Esophagus (tissue), 2 donors: Measurements from ENCODE around the gene OR2A25. TPM values are rescaled to one million over a fixed set of nuclear protein-coding genes. Genes with fewer than 3 reads are reported as not detected.
"Not testable (repeated sequence)": the region's sequence is repeated elsewhere in the genome, so short reads cannot be mapped to it uniquely, and the experiment has no call there.

Source experiments
- H3K27ac ChIP-seq, 2 donors: one replicate each; pipeline ENCODE4 v1.5.1; 2013; ENCODE audit warnings: low read depth in 2 of 2, mild to moderate bottlenecking in 2 of 2, inconsistent platforms in 1 of 2, low read length in 1 of 2, moderate library complexity in 1 of 2
- H3K27me3 ChIP-seq, 2 donors: one replicate each; pipeline ENCODE4 v1.6.1; 2013; ENCODE audit warnings: low read length in 2 of 2, control low read depth in 1 of 2, mild to moderate bottlenecking in 1 of 2; ENCODE audit not compliant: insufficient read depth in 2 of 2, control insufficient read depth in 1 of 2
- H3K36me3 ChIP-seq, 2 donors: one replicate each; pipeline ENCODE4 v1.6.1; 2013; ENCODE audit warnings: low read length in 1 of 2; ENCODE audit not compliant: control insufficient read depth in 2 of 2, insufficient read depth in 2 of 2
- H3K4me1 ChIP-seq, 2 donors: one replicate each; pipeline ENCODE4 v1.6.1; 2013; ENCODE audit warnings: low read length in 1 of 2; ENCODE audit not compliant: control insufficient read depth in 2 of 2, insufficient read depth in 2 of 2
- H3K4me3 ChIP-seq, 2 donors: one replicate each; pipeline ENCODE4 v1.5.1; 2013; ENCODE audit warnings: low read length in 2 of 2, mild to moderate bottlenecking in 2 of 2, low read depth in 1 of 2, moderate library complexity in 1 of 2
- H3K9me3 ChIP-seq, 2 donors: one replicate each; pipeline ENCODE4 v1.6.1; 2013; ENCODE audit warnings: mild to moderate bottlenecking in 2 of 2, low read depth in 1 of 2, low read length in 1 of 2, moderate library complexity in 1 of 2; ENCODE audit not compliant: control insufficient read depth in 2 of 2, insufficient read depth in 1 of 2
- WGBS, 2 donors: extraction: QIAGEN DNeasy Blood & Tissue Kit; methylation state at CpG; one replicate each; pipeline ENCODE4 v1.1.7; 2013; 5-methylcytosine and 5-hydroxymethylcytosine counted together
- polyA plus RNA-seq, 2 donors: library from polyadenylated mRNA; stranded (reverse); fragments of 200-250 nt; gene quantifications; one replicate each; pipeline ENCODE4 v1.2.3, GENCODE V29; 2013
- donor health status: healthy with polysubstance abuse.
- donor health status: Bipolar disorder and iron deficiency.

Gene OR2A25
- polyA plus RNA-seq, 2 donors = not detected

DNA sequence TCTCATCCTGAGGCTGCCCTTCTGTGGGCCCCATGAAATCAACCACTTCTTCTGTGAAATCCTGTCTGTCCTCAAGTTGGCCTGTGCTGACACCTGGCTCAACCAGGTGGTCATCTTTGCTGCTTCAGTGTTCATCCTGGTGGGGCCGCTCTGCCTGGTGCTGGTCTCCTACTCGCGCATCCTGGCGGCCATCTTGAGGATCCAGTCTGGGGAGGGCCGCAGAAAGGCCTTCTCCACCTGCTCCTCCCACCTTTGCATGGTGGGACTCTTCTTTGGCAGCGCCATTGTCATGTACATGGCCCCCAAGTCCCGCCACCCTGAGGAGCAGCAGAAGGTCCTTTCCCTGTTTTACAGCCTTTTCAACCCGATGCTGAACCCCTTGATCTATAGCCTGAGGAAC, 18.7 kb upstream of the OR2A25 start:
- not testable (repeated sequence) for H3K4me1 ChIP-seq, H3K27me3 ChIP-seq, H3K4me3 ChIP-seq, H3K27ac ChIP-seq, H3K36me3 ChIP-seq, H3K9me3 ChIP-seq
- WGBS, 2 donors = 89 to 92% methylated on average over 8 of the region's 8 CpGs

DNA sequence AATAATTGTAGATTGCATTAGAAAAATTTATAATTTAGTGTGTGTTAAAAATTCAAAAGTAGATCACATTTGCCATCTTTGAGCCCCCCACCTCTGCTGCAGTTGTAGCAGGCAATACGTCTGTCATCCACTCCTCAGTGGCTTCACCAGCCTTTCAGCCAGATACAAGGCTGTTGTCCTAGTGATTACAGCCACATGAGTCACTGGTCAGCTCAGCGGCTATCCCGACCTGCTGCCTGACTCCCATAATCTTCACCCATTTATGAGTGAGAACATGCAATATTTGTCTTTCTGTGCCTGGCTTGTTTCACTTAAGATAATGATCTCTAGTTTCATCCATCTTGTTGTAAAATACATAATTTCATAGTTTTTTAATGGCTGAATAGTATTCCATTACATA, 11.7 kb upstream of the OR2A25 start:
- H3K4me1 ChIP-seq = no peaks in the 10 kb centered on the region
- H3K36me3 ChIP-seq = no peaks in the 10 kb centered on the region
- no peak overlapping the region for H3K27ac ChIP-seq
- 70 to 76% methylated on average over 3 of the region's 3 CpGs for WGBS, 2 donors
- H3K4me3 ChIP-seq = no peak overlapping the region
- no peaks in the 10 kb centered on the region for H3K9me3 ChIP-seq
- H3K27me3 ChIP-seq = no peaks in the 10 kb centered on the region

DNA sequence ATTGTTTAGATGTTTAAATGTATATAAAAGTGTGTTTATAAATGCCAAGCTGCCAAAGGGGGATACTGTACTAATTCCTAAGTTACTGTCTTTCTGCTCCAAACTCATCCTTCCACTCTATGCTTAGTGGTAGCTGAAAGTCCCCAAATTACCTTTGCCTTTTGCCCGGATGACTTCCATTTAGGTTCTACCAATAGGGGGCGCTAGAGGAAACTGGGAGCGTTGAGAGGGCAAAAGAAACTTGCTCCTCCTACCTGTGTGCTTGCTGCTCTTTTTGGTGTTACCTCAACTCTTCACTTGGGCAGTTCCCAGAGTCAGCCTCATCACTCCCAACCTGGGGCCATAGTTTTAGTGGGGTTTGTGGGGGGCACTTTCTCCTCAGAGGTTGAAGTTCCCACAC, 5.9 kb upstream of the OR2A25 start:
- no peak overlapping the region for H3K4me3 ChIP-seq
- no peak overlapping the region for H3K27ac ChIP-seq
- no peaks in the 10 kb centered on the region for H3K27me3 ChIP-seq
- no peaks in the 10 kb centered on the region for H3K4me1 ChIP-seq
- WGBS, 2 donors = 40 to 44% methylated on average over 3 of the region's 3 CpGs
- no peaks in the 10 kb centered on the region for H3K9me3 ChIP-seq
- no peaks in the 10 kb centered on the region for H3K36me3 ChIP-seq

DNA sequence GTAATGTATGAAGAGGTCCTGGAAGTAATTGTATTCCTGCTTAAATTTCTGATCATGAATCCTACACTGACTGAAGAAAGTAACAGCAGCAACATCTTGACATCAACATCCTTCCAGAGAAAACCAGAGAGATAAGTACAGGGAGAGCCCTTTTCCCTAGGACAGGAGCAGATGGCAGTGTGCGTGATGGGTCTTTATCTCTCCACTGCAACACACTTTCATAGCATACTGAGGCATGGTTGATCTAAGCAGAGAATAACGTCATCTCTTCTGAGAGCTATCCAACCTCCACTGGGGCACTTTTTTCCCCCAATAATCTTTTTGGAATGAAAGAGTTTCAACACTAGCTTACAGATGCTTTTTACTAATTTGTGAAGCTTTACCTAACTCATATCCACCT, 342 bp downstream of the OR2A25 start:
- Histone ChIP-seq H3K36me3 (no peaks in the 10 kb centered on the region), H3K27me3 (no peaks in the 10 kb centered on the region)

GRCh38 chr7:144074374-144074773, 4.8 kb downstream of the OR2A25 start:
- Histone ChIP-seq H3K27me3 (no peaks in the 10 kb centered on the region), H3K9me3 (no peaks in the 10 kb centered on the region), H3K4me3 (no peak overlapping the region), H3K4me1 (no peaks in the 10 kb centered on the region), H3K27ac (no peak overlapping the region), H3K36me3 (no peaks in the 10 kb centered on the region)
- WGBS, 2 donors = 91 to 93% methylated on average over 8 of the region's 8 CpGs

More for the DNA sequence above, 342 bp downstream of the OR2A25 start:
- Histone ChIP-seq H3K27ac (no peak overlapping the region), H3K4me3 (no peak overlapping the region), H3K4me1 (no peaks in the 10 kb centered on the region), H3K9me3 (no peaks in the 10 kb centered on the region)
- WGBS, 2 donors = 66 to 76% methylated on average over 2 of the region's 2 CpGs

DNA sequence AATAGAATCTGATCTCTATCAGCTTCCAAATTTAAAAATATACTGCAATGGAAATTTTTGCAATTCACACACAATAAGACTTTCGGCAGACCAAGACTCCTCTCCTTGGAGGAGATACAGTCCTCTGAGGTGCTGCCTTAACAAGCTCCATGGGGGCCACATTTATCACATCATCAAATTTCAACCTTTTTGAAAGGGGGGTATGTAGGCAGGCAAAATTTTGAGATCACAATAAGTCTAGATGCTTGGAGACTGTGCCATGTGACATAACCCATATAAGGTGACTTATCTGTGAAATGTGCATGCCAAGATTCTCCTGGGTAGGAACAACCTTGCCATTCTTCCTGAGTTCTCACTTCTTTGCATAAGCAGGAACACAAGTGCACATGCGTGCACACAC, 16.4 kb downstream of the OR2A25 start, which contains the start of gene OR2A12:
OR2A12 (plus strand) TSS at position 301 of the 400 bp plus-strand sequence. CDS start 8,830 bp downstream, outside the sequence.
- no peak within 1 kb of the TSS for H3K4me3 ChIP-seq
- WGBS, 2 donors = 80 to 90% methylated on average over 2 of the region's 2 CpGs
- H3K4me1 ChIP-seq = no peaks in the 10 kb centered on the region

DNA sequence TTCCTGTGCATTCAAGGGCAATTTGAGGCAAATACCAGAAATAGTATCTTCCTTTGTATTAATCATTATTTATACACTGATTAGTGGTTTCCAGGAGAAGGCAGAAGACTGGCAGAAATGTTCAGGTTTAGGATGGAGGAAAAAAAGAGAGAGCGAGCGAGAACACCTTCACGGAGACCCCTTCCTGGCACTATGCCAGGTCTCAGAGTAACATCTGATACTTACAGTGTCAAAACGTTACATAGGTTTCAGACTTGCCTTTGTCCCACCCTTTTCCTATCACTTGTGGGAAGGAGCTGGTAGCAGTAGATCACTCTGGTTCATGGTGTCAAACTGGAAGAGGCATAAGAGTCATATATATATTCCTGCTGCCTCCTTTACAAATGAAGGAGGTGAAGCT, 17.1 kb downstream of the OR2A25 start:
- 64 to 65% methylated on average over 4 of the region's 4 CpGs for WGBS, 2 donors
- no peaks in the 10 kb centered on the region for H3K27me3 ChIP-seq
- no peaks in the 10 kb centered on the region for H3K9me3 ChIP-seq
- H3K4me3 ChIP-seq = no peak overlapping the region
- no peak overlapping the region for H3K27ac ChIP-seq
- H3K36me3 ChIP-seq = no peaks in the 10 kb centered on the region
- H3K4me1 ChIP-seq = no peaks in the 10 kb centered on the region

More for the DNA sequence above, 16.4 kb downstream of the OR2A25 start, which contains the start of gene OR2A12:
- Histone ChIP-seq H3K9me3 (no peaks in the 10 kb centered on the region), H3K27ac (no peak within 1 kb of the TSS), H3K27me3 (no peaks in the 10 kb centered on the region), H3K36me3 (no peaks in the 10 kb centered on the region)

GRCh38 chr7:144087230-144087629, 17.6 kb downstream of the OR2A25 start:
- H3K36me3 ChIP-seq = no peaks in the 10 kb centered on the region
- 72 to 75% methylated on average over 1 of the region's 1 CpG for WGBS, 2 donors
- H3K9me3 ChIP-seq = no peaks in the 10 kb centered on the region
- H3K27ac ChIP-seq = no peak overlapping the region
- H3K4me3 ChIP-seq = no peak overlapping the region
- no peaks in the 10 kb centered on the region for H3K4me1 ChIP-seq
- no peaks in the 10 kb centered on the region for H3K27me3 ChIP-seq

GRCh38 chr7:144090667-144091066, 21.1 kb downstream of the OR2A25 start:
- Histone ChIP-seq H3K4me1 (no peaks in the 10 kb centered on the region), H3K9me3 (no peaks in the 10 kb centered on the region), H3K27ac (no peak overlapping the region), H3K36me3 (no peaks in the 10 kb centered on the region), H3K4me3 (no peak overlapping the region), H3K27me3 (no peaks in the 10 kb centered on the region)
- 85 to 86% methylated on average over 3 of the region's 3 CpGs for WGBS, 2 donors

DNA sequence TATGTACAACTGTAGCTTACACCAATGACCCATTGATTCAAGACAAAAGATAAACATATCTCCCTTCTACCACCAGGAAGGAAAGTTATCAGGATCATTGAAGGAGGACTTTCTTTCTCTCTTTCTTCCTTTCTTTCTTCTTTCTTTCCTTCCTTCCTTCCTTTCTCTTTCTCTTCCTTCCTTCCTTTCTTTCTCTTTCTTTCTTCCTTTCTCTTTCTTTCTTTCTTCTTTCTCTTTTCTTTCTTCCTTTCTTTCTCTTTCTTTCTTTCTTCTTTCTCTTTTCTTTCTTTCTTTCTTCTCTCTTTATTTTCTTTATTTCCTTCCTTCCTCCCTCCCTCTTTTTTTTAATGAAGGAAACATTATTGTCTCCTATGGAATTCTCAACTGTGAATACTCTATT, 29.2 kb downstream of the OR2A25 start:
- no peaks in the 10 kb centered on the region for H3K36me3 ChIP-seq
- no peak overlapping the region for H3K4me3 ChIP-seq
- no peak overlapping the region for H3K27ac ChIP-seq
- no peaks in the 10 kb centered on the region for H3K9me3 ChIP-seq
- H3K4me1 ChIP-seq = no peaks in the 10 kb centered on the region
- H3K27me3 ChIP-seq = no peaks in the 10 kb centered on the region
